VCaP (cell line): ENCODE data around the gene ANG.

Experiments used
- H3K27ac ChIP-seq: fragments of 450-650 bp; 2 replicates; pipeline ENCODE4 v1.5.1; 2017
- TF ChIP-seq, protein P1 (sequence below): fragments of 450-650 bp; conservative IDR thresholded peaks from 2 replicates; pipeline ENCODE4 v1.5.1; 2017; ENCODE audit warnings: mild to moderate bottlenecking, moderate library complexity

ANG gene

DNA sequence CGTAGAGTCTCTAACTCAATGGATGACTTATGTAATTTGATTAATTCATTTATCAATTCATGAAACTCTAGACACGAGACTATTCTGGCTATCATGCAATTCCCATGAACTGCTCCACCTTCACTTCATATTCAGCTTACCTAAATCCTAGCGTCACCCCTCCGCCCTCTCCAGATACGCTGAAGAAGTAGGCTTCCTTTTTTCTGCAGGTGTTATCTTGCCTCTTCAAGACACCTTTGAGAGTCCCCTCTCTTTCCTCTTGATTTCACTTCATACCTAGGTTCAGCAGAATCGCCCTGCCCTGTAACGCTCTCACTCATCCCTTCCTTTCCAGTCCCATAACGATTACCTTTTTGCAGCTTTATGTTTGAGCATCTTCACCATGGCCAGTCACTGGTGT lies 8.2 kb upstream of the ANG start:
- TF ChIP-seq, protein P1, sequence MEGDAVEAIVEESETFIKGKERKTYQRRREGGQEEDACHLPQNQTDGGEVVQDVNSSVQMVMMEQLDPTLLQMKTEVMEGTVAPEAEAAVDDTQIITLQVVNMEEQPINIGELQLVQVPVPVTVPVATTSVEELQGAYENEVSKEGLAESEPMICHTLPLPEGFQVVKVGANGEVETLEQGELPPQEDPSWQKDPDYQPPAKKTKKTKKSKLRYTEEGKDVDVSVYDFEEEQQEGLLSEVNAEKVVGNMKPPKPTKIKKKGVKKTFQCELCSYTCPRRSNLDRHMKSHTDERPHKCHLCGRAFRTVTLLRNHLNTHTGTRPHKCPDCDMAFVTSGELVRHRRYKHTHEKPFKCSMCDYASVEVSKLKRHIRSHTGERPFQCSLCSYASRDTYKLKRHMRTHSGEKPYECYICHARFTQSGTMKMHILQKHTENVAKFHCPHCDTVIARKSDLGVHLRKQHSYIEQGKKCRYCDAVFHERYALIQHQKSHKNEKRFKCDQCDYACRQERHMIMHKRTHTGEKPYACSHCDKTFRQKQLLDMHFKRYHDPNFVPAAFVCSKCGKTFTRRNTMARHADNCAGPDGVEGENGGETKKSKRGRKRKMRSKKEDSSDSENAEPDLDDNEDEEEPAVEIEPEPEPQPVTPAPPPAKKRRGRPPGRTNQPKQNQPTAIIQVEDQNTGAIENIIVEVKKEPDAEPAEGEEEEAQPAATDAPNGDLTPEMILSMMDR: no peak
- H3K27ac ChIP-seq: peak overlapping the region; percentile 96

DNA sequence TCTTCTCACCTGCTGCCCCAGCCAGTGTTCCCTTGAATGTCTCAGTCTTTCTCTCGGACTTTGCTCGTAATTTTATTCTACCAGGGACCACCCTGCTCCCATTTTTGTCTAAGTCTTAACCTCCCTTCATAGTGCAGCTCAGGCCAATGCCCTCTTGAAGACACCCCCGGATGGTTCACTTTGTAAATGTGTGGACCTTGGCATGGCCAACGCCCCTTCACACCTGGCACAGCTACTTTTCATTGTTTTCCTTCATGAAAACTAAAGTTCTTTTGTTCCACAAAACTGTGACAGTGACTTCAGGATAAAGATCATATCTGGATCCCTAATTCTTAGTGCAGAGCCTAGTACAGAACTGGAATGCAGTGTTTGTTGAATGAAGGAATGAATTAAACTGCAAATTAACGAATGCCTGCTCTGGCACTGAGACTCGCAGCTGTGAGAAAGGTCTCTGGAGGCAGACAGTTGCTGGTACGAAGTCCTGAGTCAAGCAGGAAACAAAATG lies 7.7 kb upstream of the ANG start:
- TF ChIP-seq, protein P1: no peak
- peak overlapping the region; percentile 96 for H3K27ac ChIP-seq

DNA sequence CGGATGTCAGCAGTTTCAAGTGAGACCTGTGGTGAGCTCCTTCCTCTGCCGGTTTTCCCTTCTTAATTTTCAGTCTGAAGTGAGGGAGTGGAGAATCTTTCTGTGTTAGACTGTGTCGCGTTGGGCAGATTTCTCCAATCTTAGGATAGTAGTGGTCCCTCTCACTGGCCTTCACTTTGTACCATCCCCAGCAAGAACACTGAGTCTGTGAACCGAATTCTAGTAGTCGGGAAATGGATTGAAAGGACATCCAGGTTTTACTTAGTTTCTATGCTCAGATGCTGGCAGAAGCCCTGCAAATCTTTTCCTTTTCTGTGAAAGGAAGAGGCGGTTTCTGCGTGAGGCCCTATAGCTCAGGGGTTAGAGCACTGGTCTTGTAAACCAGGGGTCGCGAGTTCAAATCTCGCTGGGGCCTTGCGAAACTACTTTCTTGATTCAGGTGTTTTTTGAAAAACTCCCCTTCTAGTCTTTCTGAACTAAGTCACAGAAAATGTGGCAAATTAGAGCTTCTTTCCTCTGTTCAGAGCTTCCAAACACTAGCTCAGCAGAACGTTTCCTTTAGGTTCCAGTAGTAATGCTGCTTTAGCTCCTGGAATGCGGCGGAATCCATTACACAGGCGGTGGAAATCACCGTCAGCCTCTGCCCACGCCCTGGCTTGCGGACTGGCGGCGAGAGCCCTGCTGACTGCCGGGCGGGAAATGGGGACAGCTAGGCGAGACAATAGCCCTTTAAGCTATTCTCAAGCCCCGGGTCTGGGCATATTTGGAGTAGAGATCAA lies 7.0 kb upstream of the ANG start:
- TF ChIP-seq, protein P1: no peak
- peak overlapping the region; percentile 96 for H3K27ac ChIP-seq

DNA sequence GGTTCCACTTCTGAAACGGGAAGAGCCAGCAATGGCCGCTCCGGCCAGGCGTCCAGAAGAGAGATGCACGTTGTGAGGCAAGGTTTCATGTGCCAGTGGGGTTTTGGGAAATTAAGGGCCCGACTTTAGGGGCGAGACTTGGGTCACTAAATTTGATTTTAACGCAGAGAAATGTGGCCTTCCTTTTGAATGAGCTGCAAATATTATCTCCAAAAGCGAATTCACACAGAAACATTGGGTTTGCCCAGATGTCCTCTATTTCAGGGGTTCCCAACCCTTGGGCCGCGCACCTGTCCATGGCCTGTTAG lies 6.5 kb upstream of the ANG start:
- TF ChIP-seq, protein P1: no peak
- H3K27ac ChIP-seq: peak overlapping the region; percentile 96

DNA sequence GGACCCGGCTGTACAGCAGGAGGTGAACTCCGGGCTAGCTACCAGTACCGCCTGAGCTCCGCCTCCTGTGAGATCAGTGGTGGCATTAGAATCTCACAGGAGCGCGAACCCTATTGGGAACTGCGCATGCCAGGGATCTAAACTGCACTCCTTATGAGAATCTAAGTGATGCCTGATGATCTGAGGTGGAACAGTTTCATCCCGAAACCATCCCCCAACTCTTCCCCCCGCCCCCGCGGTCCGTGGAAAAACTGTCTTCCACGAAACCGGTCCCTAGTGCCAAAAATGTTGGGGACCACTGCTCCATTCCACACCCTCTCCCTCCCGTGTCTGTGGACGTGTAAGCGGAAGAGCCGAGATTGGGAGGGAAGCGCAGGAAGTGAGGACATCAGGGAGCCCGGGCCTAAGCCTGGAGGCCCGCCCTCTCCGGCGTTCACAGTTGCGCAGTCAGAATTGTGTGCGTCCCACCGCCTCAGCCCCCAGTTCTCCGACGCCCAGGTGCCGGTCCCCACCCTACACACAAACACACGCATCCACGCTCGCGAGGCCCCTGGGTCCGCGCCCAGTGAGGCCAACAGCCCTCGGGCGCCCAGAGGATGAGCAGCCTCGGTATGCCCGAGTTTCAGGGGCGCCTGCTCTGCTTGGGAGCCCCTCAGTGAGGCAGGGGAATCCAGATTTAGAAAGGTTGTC lies 6.0 kb upstream of the ANG start:
- H3K27ac ChIP-seq: peak overlapping the region; percentile 96
- TF ChIP-seq, protein P1: peak; percentile 23

DNA sequence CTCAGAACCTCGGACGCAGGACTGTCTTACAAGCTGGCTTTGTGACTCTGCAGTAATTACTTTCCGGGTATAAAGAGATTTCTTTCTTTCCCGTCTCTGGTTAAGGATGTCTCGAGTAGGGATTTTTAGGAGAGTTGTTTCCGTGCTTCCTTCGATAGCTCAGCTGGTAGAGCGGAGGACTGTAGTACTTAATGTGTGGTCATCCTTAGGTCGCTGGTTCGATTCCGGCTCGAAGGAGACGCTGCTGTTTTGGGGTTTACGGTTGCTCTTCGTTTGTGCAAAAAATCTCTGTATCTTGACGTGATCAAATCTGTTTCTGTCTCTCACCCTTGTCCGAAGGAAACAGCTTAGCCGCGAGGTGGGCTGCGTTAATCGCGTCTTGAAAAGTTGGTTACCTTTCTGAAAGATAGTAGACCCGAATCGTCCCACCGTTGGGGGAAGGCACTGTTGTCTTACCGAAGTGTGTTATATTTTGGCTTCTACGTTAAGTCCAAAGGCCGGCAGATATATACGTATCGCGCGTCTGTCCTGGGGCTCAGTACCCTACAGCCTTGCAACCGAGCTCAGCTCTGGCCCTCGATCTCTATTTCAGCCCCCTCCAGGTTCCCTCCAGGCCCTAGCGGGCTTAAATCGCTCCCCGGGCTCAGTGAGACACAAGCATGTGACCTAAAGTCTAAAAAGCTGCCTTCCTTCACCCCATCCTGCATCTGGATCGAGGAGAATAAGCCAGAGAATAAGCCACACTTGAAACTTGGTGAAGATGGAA lies 5.3 kb upstream of the ANG start:
- peak overlapping the region; percentile 96 for H3K27ac ChIP-seq

More for the DNA sequence above, 5.3 kb upstream of the ANG start:
- TF ChIP-seq, protein P1: no peak
